ENCODE measurements around the gene MYO3B.

- TF ChIP-seq, protein P1, sequence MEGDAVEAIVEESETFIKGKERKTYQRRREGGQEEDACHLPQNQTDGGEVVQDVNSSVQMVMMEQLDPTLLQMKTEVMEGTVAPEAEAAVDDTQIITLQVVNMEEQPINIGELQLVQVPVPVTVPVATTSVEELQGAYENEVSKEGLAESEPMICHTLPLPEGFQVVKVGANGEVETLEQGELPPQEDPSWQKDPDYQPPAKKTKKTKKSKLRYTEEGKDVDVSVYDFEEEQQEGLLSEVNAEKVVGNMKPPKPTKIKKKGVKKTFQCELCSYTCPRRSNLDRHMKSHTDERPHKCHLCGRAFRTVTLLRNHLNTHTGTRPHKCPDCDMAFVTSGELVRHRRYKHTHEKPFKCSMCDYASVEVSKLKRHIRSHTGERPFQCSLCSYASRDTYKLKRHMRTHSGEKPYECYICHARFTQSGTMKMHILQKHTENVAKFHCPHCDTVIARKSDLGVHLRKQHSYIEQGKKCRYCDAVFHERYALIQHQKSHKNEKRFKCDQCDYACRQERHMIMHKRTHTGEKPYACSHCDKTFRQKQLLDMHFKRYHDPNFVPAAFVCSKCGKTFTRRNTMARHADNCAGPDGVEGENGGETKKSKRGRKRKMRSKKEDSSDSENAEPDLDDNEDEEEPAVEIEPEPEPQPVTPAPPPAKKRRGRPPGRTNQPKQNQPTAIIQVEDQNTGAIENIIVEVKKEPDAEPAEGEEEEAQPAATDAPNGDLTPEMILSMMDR (IDR thresholded peaks at IDR 0.05; ENCODE audit: low read depth, low read length): no peak
- TF ChIP-seq EZH2phosphoT487 (IDR thresholded peaks at IDR 0.05; ENCODE audit: low read depth): no peak
These were observed 326.8 kb downstream of the MYO3B start for GRCh38 chr2:170504810-170505145.
